Inferior parietal cortex (tissue), 1 donor: ENCODE results near the gene PELI2.
"Not testable (repeated sequence)": the region's sequence is repeated elsewhere in the genome, so short reads cannot be mapped to it uniquely, and the experiment has no call there.

Experiments used
- DNase-seq: peaks from one replicate; pipeline ENCODE4 v3.0.0-alpha.2; 2016; ENCODE audit errors: extremely low spot score

The PELI2 gene

DNA sequence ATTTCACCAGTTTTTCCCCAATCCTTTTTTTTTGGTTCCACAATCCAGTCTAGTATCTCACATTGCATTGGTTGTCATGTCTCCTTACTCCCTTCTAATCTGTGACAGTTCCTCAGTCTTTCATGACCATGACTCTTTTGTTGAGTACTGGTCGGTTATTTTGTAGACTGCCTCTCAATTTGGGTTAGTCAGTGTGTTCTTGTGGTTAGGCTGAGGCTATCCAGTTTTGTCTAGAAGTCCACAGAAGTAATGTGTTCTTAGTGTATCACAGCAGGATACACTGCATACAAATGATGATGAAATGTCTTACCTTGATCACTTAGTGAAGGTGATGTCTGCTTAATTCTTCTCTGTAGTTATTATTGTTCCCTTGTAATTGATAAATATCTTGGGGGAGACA, 24.8 kb downstream of the PELI2 start:
- DNase-seq, result no peak

GRCh38 chr14:56144176-56144575, 26.0 kb downstream of the PELI2 start:
- DNase-seq, result no peak

DNA sequence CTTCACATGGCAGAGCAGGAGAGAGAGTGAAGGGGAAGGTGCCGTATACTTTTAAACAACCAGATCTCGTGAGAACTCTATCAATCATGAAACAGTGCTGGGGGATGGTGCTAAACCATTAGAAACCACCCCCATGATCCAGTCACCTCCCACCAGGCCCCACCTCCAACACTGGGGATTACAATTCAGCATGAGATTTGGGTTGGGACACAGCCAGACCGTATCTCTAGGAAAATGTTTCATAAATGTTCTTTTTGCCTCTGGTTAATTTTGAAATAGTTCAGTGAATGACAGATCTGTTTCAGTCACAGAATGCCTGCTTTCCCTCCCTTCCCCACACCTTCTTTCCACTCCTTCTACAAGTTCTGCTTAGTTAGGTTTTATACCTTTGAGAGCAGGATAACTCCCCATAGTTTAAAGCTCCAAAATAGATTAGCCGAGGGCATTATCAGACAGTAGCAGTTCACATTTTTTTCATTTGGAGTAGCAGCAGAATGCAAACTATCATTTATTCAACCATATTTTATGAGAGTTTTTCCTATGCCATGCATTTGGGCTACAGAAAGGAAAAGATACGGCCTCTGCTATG, 27.1 kb downstream of the PELI2 start:
- no peak for DNase-seq

DNA sequence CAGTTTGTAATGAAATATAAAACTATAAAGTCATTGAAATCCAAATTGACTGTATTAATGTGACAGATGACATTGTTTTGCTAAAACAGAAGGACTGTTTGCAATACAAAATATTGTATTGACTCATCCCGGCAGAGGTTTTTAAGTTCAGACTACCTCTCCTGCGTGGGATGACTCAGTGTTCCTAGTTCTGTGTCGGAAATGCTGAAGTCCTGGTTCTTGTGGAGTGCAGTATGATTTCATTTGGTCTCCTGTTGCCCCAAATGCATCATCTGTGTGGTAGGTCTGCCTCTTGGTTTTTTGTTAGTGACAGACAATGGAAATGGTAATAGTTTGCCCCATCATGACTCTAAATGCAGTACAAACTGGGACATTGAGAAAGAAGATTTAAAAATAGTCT, 27.8 kb downstream of the PELI2 start:
- DNase-seq, result no peak

GRCh38 chr14:56147449-56147848, 29.2 kb downstream of the PELI2 start:
- no peak for DNase-seq

- DNase-seq, result no peak
Observed at GRCh38 chr14:56147986-56148901, 30.0 kb downstream of the PELI2 start.

DNA sequence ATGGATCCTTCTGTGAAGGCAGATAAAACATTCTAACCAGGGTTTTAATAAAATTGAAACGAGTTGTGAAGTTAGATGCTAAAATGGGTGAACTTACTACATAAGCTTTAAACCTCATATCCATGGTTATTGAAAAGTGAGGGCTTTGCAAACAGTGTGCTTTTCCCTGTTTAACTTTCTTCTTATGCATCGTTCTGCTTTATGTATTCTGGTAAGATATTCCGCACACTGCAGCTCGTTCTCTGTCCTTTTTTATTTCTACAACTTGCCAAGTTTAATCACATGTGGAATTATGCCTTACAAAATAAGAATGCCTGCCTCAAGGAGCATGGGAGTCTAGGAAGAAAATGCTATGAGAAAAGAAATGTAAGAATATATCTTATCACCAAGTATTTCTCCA, 30.9 kb downstream of the PELI2 start:
- no peak for DNase-seq

DNA sequence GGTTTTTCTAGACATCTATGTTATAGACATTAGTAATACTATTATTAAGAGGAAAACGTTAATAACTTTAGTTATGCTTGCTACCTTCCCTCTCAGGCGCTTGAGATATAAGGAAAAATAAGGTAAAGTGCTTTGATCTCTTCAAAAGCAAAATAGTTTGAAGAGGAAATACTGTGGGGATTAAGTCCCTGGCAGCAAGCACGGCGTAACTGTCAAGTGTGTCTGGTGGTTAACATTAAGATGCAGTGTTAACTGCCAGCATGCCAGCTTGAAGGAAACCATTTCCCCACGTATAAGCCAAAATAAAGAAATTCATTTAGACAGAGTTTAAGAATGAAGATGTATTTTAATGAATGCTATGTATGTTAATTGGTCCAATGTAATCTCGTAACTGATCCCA, 31.8 kb downstream of the PELI2 start:
- no peak for DNase-seq

GRCh38 chr14:56150645-56151345, 32.6 kb downstream of the PELI2 start:
- DNase-seq, result no peak

DNA sequence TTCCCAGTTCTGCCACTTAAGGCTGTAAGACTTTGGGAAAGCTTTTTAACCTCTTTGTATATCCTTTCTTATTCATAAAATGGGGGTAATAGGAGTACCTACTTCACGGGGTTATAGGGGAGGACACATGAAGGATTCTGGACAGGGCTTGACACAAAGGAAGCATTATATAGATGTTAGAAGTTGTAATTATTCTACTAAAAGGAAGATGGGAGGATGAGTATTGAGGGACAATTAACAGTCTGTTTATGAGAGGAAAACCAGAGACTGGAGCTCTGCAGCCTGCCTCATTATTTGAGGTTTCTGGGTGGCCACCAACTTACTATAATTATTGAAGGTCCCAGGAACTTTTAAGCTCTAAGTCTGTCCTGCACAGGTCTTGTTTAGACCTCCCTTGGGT, 34.0 kb downstream of the PELI2 start:
- DNase-seq, result no peak

- no peak for DNase-seq
Observed at GRCh38 chr14:56153267-56153666, 35.1 kb downstream of the PELI2 start.

DNA sequence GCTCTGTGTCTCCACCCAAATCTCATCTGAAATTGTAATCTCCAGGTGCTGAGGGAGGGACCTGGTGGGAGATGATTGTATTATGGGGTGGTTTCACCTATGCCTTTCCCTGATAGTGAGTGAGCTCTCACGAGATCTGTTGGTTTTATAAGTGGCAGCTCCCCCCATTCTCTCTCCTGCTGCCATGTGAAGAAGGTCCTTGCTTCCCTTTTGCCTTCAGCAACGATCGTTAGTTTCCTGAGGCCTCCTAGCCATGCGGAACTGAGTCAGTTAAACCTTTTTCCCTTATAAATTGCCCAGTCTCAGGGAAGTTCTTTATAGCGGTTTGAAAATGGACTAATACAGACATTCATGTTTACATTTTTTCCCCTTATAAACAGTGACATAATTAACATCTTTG, 36.1 kb downstream of the PELI2 start:
- no peak for DNase-seq

DNA sequence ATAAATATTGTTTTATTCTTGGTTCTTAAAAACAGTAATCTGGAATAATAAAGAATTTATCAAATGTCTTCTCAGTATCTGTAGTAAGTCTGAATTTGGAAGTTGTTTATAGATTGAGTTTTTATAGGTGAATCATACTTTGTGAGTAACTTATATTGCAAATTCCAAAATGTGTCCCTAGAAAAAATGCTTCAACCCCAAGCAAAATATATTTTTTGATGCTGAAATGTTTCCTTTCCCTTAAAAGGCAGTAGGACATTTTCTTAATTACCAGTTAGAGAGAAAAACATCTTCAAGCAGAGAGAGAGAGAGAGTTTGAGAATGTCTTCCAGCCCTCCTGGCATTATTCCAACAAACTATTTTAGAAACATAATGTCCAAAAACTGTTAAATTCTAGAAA, 37.9 kb downstream of the PELI2 start:
- DNase-seq, result no peak

DNA sequence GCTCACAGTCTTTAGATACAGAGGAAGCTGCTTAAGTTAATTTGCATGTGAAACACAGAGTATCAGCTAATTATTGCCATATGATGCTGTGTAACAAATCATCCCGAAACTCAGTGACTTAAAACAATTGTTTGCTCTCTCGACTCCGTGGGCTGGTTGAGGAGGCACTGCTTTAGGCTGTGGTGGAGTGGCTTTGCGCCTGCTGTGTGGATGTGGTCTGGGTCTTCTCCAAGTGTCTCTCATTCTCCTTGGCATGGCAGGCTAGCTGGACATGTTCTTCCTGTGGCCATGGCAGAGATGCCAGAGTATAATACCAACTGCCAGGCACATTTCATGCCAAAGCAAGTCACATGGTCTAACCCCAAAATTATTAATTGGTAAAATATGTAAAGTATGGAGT, 40.9 kb downstream of the PELI2 start:
- no peak for DNase-seq

DNA sequence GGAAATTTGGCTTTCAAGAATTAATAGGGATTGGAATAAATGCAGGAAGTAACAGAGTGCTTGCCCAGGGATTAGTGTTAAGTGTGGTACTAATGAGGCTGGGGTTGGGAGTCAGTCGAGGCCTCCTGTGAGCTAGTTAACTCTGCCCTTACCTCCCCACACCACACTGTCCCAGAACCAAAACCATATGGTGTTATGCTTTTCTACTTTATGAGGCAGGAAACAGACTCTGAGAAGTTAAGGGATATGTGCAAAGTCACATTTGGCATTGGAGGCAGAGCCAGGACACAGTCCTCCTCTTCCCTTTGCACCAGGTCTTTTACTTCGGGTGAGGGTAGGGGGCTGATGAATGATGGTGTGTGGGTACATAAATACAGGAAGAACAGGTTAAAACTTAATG, 41.9 kb downstream of the PELI2 start:
- DNase-seq, result no peak

- no peak for DNase-seq
Observed at GRCh38 chr14:56161658-56162057, 43.4 kb downstream of the PELI2 start.

GRCh38 chr14:56162476-56162875, 44.3 kb downstream of the PELI2 start:
- no peak for DNase-seq

GRCh38 chr14:56166579-56166978, 48.4 kb downstream of the PELI2 start:
- not testable (repeated sequence) for DNase-seq

- no peak for DNase-seq
Observed at GRCh38 chr14:56168007-56168616, 49.9 kb downstream of the PELI2 start.

- DNase-seq, result no peak
Observed at GRCh38 chr14:56170028-56170427, 51.8 kb downstream of the PELI2 start.

DNA sequence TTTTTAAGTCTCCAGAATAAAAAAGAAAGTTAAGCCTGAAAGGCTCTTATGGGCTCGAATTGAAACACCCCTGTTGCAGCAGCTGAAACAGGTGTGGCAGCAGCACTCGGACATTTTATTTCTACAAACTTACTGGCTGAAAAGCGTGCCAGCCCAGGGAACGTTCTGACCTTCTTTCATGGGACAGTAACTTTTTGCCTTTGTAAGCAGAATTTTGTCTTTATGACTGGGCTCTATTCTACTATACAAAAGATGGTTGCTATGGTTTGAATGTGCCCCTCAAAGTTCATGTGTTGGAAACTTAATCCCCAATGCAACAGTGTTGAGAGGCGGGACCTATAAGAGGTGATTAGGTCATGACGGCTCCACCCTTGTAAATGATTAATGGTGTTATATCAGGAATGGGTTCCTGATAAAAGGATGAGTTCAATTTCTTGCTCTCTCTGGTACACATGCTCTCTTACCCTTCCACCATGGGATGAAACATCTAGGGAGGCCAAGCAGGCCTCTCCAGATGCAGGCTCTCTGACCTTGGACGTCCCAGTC, 52.7 kb downstream of the PELI2 start:
- no peak for DNase-seq

GRCh38 chr14:56172074-56172473, 53.9 kb downstream of the PELI2 start:
- no peak for DNase-seq
